PFSK-1 (cell line): ENCODE measurements around the gene ZNF319.

ENCODE experiments used
- FOXP2 ChIP-seq: optimal IDR thresholded peaks from 2 replicates; pipeline ENCODE3; 2011; ENCODE audit warnings: borderline replicate concordance, control low read depth, inconsistent platforms; ENCODE audit not compliant: insufficient read depth; ENCODE audit errors: extremely low read length, extremely low read depth
- POLR2AphosphoS5 ChIP-seq: IDR thresholded peaks from 2 replicates; pipeline ENCODE4 v1.6.1; 2012; ENCODE audit warnings: low read depth, mild to moderate bottlenecking, control low read depth, low read length, moderate library complexity
- SIN3A ChIP-seq: IDR thresholded peaks from 2 replicates; pipeline ENCODE4 v1.6.1; 2012; ENCODE audit warnings: mild to moderate bottlenecking, low read length, moderate library complexity, borderline replicate concordance; ENCODE audit not compliant: insufficient read depth
- TAF1 ChIP-seq: IDR thresholded peaks from 2 replicates; pipeline ENCODE4 v1.6.1; 2012; ENCODE audit warnings: low read length, control low read depth, borderline replicate concordance; ENCODE audit not compliant: insufficient read depth
- TF ChIP-seq, protein P1 (sequence below), 2 experiments: IDR thresholded peaks; 2 replicates each; pipeline versions ENCODE4 v1.6.1 to v1.8.0; 2011 to 2012; ENCODE audit warnings: low read depth in 2 of 2, low read length in 2 of 2, control low read depth in 1 of 2, inconsistent platforms in 1 of 2, mild to moderate bottlenecking in 1 of 2, moderate library complexity in 1 of 2; ENCODE audit not compliant: insufficient read depth in 1 of 2

Gene ZNF319

DNA sequence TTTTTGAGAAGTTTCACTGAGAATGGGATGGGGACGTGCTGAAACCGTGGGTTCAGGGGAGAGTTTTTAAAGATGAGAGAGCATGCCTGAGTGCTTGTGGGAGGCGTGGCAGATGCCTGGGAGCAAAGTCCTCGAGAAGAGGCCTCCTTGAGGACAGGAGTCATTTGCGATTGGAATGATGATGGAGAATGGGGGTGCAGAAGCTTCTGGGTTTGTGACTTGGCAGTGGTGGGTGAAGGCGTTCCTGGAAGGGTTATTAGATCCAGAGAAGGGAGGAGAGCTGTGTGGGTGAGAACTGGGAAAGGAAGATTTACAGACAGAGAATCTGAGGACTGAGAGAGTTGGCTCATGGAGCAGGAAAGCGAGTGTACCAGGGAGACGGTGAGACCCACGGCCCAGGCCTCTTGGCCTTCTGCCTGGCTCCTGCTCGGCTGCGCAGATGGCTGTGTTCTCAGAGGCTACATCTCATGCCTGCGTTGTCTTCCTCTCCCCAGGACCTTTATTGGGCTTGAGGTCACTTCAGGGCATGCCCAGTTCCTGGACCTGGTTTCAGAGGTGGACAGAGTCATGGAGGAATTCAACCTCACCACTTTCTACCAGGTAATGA is 16.5 kb upstream of the ZNF319 start:
- TF ChIP-seq FOXP2 (no peak), SIN3A (no peak), POLR2AphosphoS5 (no peak), TAF1 (no peak)
- TF ChIP-seq, protein P1, sequence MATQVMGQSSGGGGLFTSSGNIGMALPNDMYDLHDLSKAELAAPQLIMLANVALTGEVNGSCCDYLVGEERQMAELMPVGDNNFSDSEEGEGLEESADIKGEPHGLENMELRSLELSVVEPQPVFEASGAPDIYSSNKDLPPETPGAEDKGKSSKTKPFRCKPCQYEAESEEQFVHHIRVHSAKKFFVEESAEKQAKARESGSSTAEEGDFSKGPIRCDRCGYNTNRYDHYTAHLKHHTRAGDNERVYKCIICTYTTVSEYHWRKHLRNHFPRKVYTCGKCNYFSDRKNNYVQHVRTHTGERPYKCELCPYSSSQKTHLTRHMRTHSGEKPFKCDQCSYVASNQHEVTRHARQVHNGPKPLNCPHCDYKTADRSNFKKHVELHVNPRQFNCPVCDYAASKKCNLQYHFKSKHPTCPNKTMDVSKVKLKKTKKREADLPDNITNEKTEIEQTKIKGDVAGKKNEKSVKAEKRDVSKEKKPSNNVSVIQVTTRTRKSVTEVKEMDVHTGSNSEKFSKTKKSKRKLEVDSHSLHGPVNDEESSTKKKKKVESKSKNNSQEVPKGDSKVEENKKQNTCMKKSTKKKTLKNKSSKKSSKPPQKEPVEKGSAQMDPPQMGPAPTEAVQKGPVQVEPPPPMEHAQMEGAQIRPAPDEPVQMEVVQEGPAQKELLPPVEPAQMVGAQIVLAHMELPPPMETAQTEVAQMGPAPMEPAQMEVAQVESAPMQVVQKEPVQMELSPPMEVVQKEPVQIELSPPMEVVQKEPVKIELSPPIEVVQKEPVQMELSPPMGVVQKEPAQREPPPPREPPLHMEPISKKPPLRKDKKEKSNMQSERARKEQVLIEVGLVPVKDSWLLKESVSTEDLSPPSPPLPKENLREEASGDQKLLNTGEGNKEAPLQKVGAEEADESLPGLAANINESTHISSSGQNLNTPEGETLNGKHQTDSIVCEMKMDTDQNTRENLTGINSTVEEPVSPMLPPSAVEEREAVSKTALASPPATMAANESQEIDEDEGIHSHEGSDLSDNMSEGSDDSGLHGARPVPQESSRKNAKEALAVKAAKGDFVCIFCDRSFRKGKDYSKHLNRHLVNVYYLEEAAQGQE (IDR thresholded peaks at IDR 0.05; ENCODE audit: insufficient read depth in 1 of 2, low read depth in 2 of 2, low read length in 2 of 2), result no peak

GRCh38 chr16:58013201-58013956 is 12.9 kb upstream of the ZNF319 start:
- TF ChIP-seq, protein P1 (IDR thresholded peaks at IDR 0.05; ENCODE audit: insufficient read depth in 1 of 2, low read depth in 2 of 2, low read length in 2 of 2), result no peak
- TF ChIP-seq SIN3A (no peak), TAF1 (no peak), POLR2AphosphoS5 (no peak), FOXP2 (no peak)

GRCh38 chr16:58012481-58012880 is 12.0 kb upstream of the ZNF319 start:
- no peak for TF ChIP-seq TAF1
- TF ChIP-seq, protein P1 (IDR thresholded peaks at IDR 0.05; ENCODE audit: insufficient read depth in 1 of 2, low read depth in 2 of 2, low read length in 2 of 2), result no peak
- no peak for TF ChIP-seq POLR2AphosphoS5
- TF ChIP-seq SIN3A, result no peak
- no peak for TF ChIP-seq FOXP2

DNA sequence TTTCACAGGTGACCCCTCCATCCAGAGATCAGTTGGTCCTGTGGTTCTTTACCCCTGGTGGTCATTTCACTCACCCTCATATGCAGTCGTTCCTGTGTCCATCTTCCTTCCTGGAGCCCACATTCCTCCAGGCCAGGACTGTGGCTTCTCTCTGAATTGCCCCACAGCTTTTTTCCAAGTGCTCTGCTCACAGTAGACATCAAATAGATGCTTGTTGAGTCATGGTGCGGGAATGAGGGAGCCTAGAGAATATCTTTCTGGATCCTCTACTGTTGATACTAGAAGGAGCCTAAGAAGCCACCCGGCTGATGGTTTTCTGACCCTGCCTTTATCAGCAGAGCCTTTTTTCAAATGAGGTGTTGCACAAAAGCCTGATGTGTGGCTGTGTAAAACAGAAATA is 11.2 kb upstream of the ZNF319 start:
- TF ChIP-seq, protein P1 (IDR thresholded peaks at IDR 0.05; ENCODE audit: insufficient read depth in 1 of 2, low read depth in 2 of 2, low read length in 2 of 2), result no peak
- no peak for TF ChIP-seq FOXP2
